H1 (cell line): ENCODE results near the gene TBRG4. TPM values are rescaled to one million over a fixed set of nuclear protein-coding genes. Genes with fewer than 3 reads are reported as not detected.

Source experiments
- CHD2 ChIP-seq: IDR thresholded peaks from 2 replicates; pipeline ENCODE4 v1.6.1; 2012; ENCODE audit warnings: low read length, improper control_type of control experiment
- EGR1 ChIP-seq: IDR thresholded peaks from 2 replicates; pipeline ENCODE4 v1.6.1; 2011; ENCODE audit warnings: low read depth, low read length, borderline replicate concordance
- HDAC6 ChIP-seq: IDR thresholded peaks from one replicate; pipeline ENCODE4 v1.7.1; 2012; ENCODE audit warnings: low read depth, mild to moderate bottlenecking, inconsistent platforms, low read length, moderate library complexity
- NANOG ChIP-seq: IDR thresholded peaks from 2 replicates; pipeline ENCODE4 v1.6.1; 2011; ENCODE audit warnings: low read length, low read depth, mild to moderate bottlenecking, inconsistent platforms; ENCODE audit not compliant: insufficient read depth, poor library complexity, severe bottlenecking
- POLR2AphosphoS5 ChIP-seq: IDR thresholded peaks from 2 replicates; pipeline ENCODE4 v1.6.1; 2011; ENCODE audit warnings: low read depth, low read length
- RXRA ChIP-seq: IDR thresholded peaks from 2 replicates; pipeline ENCODE4 v1.6.1; 2011; ENCODE audit warnings: low read depth, mild to moderate bottlenecking, low read length, moderate library complexity; ENCODE audit not compliant: insufficient read depth
- SP4 ChIP-seq: IDR thresholded peaks from 2 replicates; pipeline ENCODE4 v1.6.1; 2012; ENCODE audit warnings: low read length, inconsistent platforms
- TEAD4 ChIP-seq: IDR thresholded peaks from 2 replicates; pipeline ENCODE4 v1.6.1; 2012; ENCODE audit warnings: low read depth, low read length, inconsistent platforms, mixed read lengths
- polyA plus RNA-seq, 7 experiments: library from polyadenylated mRNA; depleted of rRNA in 3 of 7; stranded (reverse) in 5 of 7; unstranded in 2 of 7; fragments of >200 nt in 5 of 7; fragments of 200-250 nt in 2 of 7; gene quantifications; 1 replicate in 5 of 7; 2 replicates in 1 of 7; 4 replicates in 1 of 7; pipeline versions ENCODE4 v1.2.1 to v1.2.3, GENCODE V29; 2011 to 2013; ENCODE audit warnings: missing spikeins in 2 of 7, mixed read lengths in 2 of 7
- total RNA-seq: library from RNA; stranded (reverse); fragmentation: NEBNext Ultra II Directional; extraction: Animal tissue kit (Norgen Biotek cat#: 25700); gene quantifications from 2 replicates; pipeline ENCODE4 v1.2.1, GENCODE V29; 2021

TBRG4 gene
- total and polyA plus RNA-seq, 2 of the 8 experiments (the other 6 are each of a cell fraction or from before 2014, with no cell fraction given) = 110 to 137 TPM

GRCh38 chr7:45156516-45157272 lies 45.2 kb upstream of the TBRG4 start (continued):
- TF ChIP-seq CHD2 (no peak), POLR2AphosphoS5 (no peak), HDAC6 (no peak), NANOG (no peak), TEAD4 (no peak), EGR1 (no peak), RXRA (no peak), SP4 (no peak)
- TF ChIP-seq, all 59 proteins: peak for 0
